ENCODE data around the gene IMPACT. TPM values are rescaled to one million over a fixed set of nuclear protein-coding genes. Genes with fewer than 3 reads are reported as not detected.

Gene IMPACT
- total RNA-seq, 2 donors from 2014 or later, result 9.6 to 20.1 TPM

DNA sequence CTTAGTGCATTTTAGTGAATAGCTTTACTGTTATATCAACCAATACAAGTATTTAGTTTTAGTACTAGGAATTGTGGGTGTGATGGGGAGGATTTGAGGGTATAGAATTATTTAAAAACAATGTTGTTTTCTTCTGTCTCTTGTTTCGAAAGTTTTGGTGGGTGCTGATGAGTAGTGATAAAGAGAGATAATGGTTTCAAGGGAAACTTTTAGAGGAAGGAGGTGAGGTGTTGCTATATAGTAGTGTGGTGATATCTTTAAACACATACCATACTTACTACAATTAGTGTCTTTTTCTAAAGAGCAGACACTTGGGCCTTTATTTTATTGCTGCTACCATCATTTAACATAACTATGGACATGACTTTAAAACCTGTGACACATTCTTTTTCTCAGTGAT lies 10.5 kb downstream of the IMPACT start:
- WGBS, 2 donors, result 74 to 85% methylated on average over 1 of the region's 1 CpG
- intact Hi-C loops (cut with DNase I), result no loop called here
- TF ChIP-seq, protein P1, sequence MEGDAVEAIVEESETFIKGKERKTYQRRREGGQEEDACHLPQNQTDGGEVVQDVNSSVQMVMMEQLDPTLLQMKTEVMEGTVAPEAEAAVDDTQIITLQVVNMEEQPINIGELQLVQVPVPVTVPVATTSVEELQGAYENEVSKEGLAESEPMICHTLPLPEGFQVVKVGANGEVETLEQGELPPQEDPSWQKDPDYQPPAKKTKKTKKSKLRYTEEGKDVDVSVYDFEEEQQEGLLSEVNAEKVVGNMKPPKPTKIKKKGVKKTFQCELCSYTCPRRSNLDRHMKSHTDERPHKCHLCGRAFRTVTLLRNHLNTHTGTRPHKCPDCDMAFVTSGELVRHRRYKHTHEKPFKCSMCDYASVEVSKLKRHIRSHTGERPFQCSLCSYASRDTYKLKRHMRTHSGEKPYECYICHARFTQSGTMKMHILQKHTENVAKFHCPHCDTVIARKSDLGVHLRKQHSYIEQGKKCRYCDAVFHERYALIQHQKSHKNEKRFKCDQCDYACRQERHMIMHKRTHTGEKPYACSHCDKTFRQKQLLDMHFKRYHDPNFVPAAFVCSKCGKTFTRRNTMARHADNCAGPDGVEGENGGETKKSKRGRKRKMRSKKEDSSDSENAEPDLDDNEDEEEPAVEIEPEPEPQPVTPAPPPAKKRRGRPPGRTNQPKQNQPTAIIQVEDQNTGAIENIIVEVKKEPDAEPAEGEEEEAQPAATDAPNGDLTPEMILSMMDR (IDR thresholded peaks at IDR 0.05), result no peak
- no peak for TF ChIP-seq POLR2A (IDR thresholded peaks at IDR 0.05)
- ATAC-seq (no peak), DNase-seq (no peak)
- Histone ChIP-seq H3K36me3 (replicated peaks in 1 of 2; ENCODE audit: insufficient read depth in 1 of 2, low read depth in 2 of 2) (peaks cover 0 to 5% of the 10 kb centered on the region in 2 donors), H3K27ac (no peak overlapping the region), H3K4me1 (no peaks in the 10 kb centered on the region), H3K4me3 (no peak overlapping the region), H3K27me3 (no peaks in the 10 kb centered on the region), H3K9me3 (no peaks in the 10 kb centered on the region)

DNA sequence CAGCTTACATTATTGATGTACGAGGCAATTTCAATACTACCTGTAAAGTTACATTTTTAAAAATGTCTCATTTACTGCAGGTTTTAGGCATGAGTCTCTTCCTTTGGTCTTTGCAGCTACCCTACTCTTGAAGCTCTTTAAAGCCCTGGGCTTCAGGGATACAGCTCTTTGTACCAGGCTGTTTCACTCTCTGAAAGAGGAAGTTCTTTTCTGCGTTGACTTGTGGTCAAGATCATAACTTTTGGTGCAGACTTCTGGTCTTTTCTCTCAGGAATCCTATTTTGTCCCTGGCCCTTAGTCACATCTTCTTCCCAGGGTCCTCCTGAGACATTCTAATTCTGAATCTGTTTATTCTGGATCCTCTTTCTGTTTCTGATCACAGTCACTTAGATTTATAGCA lies 17.4 kb downstream of the IMPACT start:
- WGBS, 2 donors, result 72 to 79% methylated on average over 2 of the region's 2 CpGs
- no peak for TF ChIP-seq POLR2A (IDR thresholded peaks at IDR 0.05)
- TF ChIP-seq, protein P1 (IDR thresholded peaks at IDR 0.05), result no peak
- Histone ChIP-seq H3K27ac (no peak overlapping the region), H3K9me3 (no peaks in the 10 kb centered on the region), H3K4me3 (no peak overlapping the region), H3K36me3 (replicated peaks in 1 of 2; ENCODE audit: insufficient read depth in 1 of 2, low read depth in 2 of 2) (peaks cover 0 to 11% of the 10 kb centered on the region in 2 donors), H3K27me3 (no peaks in the 10 kb centered on the region), H3K4me1 (no peaks in the 10 kb centered on the region)
- no peak for ATAC-seq
- intact Hi-C loops (cut with DNase I), result no loop called here
- no peak for DNase-seq

DNA sequence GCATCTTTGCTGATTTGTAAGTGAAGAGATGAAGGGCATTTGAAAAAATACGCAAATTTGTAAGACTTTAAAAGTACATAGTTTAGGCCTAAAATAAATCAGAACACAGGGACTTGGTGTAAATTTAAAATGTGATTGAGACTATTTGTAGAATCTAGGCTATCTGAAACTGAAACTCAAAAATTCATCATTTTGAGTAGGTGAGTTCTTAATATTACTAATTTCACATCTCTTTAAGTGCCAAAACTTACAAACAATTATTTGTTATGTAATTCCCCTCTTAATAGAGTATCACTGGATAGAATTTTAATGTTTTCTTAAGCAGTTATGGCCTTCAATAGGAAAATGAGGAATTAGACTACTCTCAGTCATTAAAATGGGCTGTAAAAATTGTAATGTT lies 20.0 kb downstream of the IMPACT start:
- H3K27me3 ChIP-seq, result no peaks in the 10 kb centered on the region
- TF ChIP-seq POLR2A (IDR thresholded peaks at IDR 0.05), result no peak
- TF ChIP-seq, protein P1 (IDR thresholded peaks at IDR 0.05), result no peak
- no peak overlapping the region for H3K27ac ChIP-seq
- H3K9me3 ChIP-seq, result no peaks in the 10 kb centered on the region
- 94 to 95% methylated on average over 1 of the region's 1 CpG for WGBS, 2 donors
- H3K4me1 ChIP-seq, result no peaks in the 10 kb centered on the region
- peaks cover 0 to 26% of the 10 kb centered on the region in 2 donors for H3K36me3 ChIP-seq (replicated peaks in 1 of 2; ENCODE audit: insufficient read depth in 1 of 2, low read depth in 2 of 2)
- no peak overlapping the region for H3K4me3 ChIP-seq
- intact Hi-C loops (cut with DNase I), result no loop called here
- DNase-seq (no peak), ATAC-seq (no peak)

DNA sequence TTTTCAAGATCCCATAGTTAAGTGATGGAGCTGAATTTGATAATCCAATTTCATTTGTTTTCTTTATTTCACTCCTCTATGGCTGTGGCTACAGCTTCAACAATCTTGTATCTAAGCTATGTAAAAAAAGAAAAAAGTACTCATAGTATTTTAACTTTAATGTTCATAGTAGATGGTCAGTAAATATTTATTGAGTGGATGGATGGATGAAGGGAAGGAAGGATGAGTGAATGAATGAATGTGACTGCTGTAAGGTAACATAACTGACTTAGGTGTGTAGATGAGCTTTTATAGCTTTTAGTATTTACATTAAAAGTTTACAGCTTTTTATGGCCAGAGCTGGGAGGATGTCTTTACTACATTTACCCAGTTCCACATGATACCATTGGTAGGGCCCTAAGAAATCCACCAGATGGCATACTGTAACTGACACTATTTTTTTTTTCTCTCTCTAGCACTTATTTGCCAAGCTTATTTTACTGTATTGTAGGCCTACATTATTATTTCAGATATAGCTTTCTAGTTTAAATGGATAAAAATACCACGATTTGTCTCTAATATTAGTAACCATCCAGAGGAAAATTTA lies 20.6 kb downstream of the IMPACT start:
- no peak for DNase-seq

More for the DNA sequence above, 20.6 kb downstream of the IMPACT start:
- ATAC-seq, result no peak
- Histone ChIP-seq H3K4me3 (no peak overlapping the region), H3K36me3 (replicated peaks in 1 of 2; ENCODE audit: insufficient read depth in 1 of 2, low read depth in 2 of 2) (peaks cover 0 to 28% of the 10 kb centered on the region in 2 donors), H3K27me3 (no peaks in the 10 kb centered on the region), H3K4me1 (no peaks in the 10 kb centered on the region), H3K27ac (no peak overlapping the region), H3K9me3 (no peaks in the 10 kb centered on the region)
- TF ChIP-seq POLR2A (IDR thresholded peaks at IDR 0.05), result no peak
- TF ChIP-seq, protein P1 (IDR thresholded peaks at IDR 0.05), result no peak
- WGBS, 2 donors, result 83 to 88% methylated on average over 1 of the region's 1 CpG
- intact Hi-C loops (cut with DNase I), result no loop called here

Data from body of pancreas (tissue), 4 donors.